Mononuclear cell (primary cell): ENCODE measurements around the gene INPP5A. TPM values are rescaled to one million over a fixed set of nuclear protein-coding genes. Genes with fewer than 3 reads are reported as not detected.
"Not testable (repeated sequence)": the region's sequence is repeated elsewhere in the genome, so short reads cannot be mapped to it uniquely, and the experiment has no call there.

Experiments used
- H3K27me3 ChIP-seq: 2 replicates; pipeline ENCODE4 v1.6.0; 2011; ENCODE audit warnings: low read length, control low read depth; ENCODE audit not compliant: insufficient read depth
- H3K4me1 ChIP-seq: 2 replicates; pipeline ENCODE4 v1.5.1; 2011; ENCODE audit warnings: mild to moderate bottlenecking, low read length, control low read depth; ENCODE audit not compliant: insufficient read depth
- H3K4me3 ChIP-seq: 2 replicates; pipeline ENCODE4 v1.5.1; 2011; ENCODE audit warnings: mild to moderate bottlenecking, low read length, moderate library complexity
- H3K9me3 ChIP-seq: 2 replicates; pipeline ENCODE4 v1.5.1; 2011; ENCODE audit warnings: low read depth, mild to moderate bottlenecking, control low read depth, low read length
- total RNA-seq: library from RNA; depleted of rRNA; stranded (reverse); fragments of >200 nt; gene quantifications from one replicate; pipeline ENCODE4 v1.2.3, GENCODE V29; 2012

The INPP5A gene
- total RNA-seq, 1 donor, result 18.6 TPM

DNA sequence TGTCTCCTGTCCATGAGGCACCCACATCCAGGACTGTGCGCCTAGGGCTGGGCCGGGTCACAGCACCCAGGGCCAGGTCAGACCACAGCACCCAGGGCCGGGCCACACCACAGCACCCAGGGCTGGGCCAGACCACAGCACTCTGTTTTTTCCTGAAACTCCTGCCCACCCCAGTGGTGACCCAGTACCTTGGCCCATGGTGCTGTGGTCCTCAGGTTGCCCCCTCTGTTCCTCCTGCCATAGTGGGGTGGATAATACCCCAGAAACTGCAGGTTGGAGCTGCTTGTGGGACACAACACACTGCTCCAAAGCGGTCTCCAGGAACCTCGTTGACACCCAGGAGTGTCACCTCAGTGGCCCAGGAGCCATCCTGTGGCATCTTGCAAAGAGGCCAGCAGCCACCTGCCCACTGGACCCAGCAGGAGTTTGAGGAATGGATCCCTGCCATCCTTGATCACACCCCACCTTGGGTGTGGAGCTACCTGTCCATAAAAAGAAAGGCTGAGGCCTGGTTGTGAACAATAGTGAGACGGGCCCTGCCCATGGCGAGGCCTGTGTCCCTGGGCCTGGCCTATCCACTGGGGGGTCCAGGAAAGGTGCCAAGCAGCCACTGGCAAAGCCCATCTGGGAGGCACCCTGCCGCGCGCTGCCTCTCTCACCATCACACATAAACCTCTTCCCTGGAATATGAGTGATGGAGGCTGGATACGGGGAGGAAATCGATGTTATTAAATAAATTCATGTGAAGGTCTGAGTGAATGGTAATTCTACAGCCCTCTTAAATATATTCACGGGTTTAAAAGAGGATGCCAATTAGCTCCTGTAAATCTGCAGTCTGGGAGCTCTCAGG is 159.4 kb downstream of the INPP5A start:
- peaks cover 4% of the 10 kb centered on the region for H3K9me3 ChIP-seq
- no peak overlapping the region for H3K4me3 ChIP-seq
- no peaks in the 10 kb centered on the region for H3K27me3 ChIP-seq
- no peaks in the 10 kb centered on the region for H3K4me1 ChIP-seq

DNA sequence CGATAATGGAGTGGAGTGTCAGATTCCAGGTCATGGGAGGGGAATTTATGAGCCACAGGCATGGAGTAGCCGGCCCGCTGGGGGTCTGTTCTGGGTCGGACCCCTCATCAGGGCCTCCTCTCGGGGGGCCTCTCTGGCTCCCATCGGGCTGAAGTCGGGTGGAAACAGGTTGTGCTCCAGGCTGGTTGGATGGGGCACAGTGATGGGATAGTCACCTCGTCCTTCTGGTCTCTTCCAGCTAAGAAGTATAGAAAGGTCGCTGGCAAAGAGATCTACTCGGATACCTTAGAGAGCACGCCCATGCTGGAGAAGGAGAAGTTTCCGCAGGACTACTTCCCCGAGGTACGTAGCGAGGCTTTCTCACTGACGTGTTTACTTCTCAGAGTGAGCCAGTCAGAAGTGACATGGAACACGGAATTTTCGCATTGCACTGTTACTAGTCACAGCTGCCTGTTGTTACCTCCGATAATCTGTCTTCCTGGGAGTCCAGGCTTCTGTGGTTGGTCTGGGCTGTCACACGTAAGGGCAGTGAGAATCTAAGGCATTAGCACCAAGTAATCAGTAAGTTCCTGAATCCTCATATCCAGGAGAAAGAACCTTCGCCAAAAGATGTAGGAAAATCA is 160.1 kb downstream of the INPP5A start:
- Histone ChIP-seq H3K9me3 (peaks cover 4% of the 10 kb centered on the region), H3K4me3 (no peak overlapping the region), H3K4me1 (no peaks in the 10 kb centered on the region), H3K27me3 (no peaks in the 10 kb centered on the region)

DNA sequence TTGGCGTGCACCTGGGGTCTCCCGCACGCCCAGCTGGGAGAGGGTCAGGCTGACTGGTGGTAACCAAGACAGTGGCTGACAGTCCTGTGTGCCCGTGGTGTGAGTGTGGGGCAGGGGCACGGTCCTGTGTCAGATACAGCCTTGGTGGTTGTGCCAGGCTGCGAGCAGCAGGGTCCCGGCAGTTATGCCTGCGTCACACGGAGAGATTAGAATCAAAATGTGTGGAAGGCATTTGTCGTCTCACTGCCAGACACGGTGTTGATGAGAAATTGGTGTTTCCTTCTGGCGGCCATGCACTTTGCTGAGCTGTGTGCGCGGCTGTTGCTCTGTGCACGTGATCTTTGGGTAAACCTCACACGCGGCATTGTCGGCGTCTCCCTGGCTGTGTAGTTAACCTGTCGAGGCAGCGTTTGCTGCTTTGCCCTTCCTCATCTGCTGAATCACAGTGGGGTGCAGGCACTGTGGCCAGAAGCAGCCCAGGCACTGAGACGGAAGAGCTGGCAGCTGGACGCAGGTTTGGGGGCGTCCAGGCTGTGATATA is 160.7 kb downstream of the INPP5A start:
- Histone ChIP-seq H3K4me1 (no peaks in the 10 kb centered on the region), H3K9me3 (peaks cover 4% of the 10 kb centered on the region), H3K4me3 (no peak overlapping the region), H3K27me3 (no peaks in the 10 kb centered on the region)

DNA sequence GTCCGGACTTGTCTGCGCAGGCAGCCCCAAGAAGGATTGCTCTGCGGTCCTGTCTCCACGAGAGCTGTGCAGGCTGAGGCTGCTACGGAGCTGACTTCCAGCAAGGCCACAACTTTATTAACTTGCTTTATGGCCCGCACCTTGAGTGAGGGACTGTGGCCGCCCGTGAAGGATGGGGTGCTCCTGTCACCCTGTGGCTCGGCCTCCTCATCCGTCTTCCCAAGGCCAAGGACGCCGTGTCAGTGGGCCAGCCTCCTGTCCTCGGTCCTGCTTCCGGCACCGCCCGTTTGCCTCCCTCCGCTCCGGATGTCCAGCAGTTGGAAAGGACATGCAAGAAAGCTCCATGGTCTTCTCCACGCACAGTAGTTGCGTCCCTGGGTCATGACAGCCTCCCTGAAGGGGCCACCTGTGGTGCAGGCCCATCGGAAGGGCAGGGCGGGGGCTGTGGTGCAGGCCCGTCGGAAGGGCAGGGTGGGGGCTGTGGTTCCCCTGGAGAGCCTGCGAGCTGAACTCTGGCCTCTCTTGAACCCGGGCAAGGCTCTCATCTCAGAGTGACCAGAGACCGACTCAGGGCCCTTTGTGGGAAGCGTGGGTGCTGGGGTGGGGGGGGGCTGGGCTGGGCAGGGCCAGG is 161.3 kb downstream of the INPP5A start:
- Histone ChIP-seq H3K9me3 (peaks cover 4% of the 10 kb centered on the region), H3K4me3 (no peak overlapping the region), H3K4me1 (no peaks in the 10 kb centered on the region), H3K27me3 (no peaks in the 10 kb centered on the region)

DNA sequence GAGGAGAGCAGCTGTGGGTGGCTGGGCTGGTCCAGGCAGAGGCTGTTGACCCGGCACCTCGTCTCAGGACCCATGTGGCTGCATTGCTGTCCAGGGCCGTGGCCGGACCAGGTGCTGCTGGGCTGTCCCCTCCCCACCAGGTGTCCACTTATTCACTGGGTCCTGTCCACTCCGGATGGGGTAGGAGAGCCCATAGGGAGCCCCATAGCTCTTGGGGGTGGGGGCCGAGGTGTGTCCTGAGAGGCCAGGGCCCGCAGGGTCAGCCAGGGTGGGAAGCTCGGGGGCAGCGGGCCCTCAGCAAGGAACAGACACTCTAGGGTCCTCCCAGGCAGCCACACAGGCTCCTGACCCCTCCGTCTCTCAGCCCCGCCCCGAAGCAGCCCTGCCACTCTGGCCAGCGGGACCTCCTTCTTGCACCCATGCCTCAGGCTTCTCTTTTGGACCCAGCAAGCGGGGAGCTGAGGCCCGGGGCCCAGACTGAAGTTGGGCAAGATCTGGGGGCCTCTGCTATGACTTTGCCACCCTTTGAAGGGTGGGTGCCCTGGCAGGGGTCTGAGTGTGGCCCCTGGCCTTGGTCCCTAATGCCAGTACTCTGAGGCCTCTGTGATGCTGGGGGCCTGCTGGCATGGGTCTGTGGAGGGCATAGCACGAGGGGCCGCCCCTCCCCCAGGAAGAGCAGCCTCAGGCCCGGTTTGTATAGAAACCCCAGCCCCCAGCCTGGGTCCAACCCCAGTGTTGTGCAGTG is 162.0 kb downstream of the INPP5A start:
- H3K27me3 ChIP-seq, result no peaks in the 10 kb centered on the region
- H3K9me3 ChIP-seq, result peaks cover 4% of the 10 kb centered on the region
- no peak overlapping the region for H3K4me3 ChIP-seq
- no peaks in the 10 kb centered on the region for H3K4me1 ChIP-seq

DNA sequence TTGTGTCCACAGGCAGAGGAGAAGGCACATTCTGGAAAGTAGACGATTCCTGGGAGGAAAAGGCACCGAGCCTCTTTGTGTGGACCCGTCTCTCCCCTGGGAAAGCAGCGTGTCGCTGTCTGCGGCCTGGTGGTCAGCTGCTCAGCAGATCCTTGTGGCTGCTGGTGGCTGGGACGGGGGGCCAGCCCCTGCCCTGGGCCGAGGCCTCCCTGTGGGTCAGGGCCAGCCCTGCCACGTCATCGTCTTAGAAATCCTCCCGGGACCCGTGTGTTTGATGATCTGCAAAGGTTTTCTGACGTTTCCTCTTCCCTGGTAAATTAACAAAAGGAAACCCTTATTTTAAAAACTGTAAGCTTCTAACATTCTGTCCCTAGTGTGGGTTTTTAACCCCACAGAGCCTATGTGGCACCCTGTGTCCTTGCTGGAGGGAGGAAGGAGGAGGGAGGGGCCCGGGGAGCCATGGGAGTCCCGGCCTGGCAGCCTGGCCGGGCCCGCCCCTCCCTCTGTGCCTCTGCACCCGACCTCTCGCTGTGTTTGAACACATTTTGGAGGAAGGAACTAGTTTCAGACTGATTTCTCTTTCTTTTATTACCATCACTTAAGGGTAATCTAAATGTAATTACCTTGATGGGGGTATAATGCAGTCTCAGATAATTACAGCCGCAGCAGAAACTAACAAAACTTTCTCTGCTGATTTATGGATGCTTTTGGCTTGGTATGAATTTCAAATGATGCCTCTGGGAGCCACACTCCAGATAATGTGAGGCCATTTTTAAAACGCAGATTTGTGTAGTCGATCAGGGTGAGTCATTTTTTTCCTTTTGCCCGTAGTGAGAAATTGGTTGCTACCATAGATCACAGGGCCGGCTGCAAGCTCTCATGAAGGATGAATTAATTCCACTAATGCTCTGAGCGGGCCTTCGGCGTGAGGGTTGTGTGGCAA is 162.8 kb downstream of the INPP5A start:
- H3K9me3 ChIP-seq, result no peaks in the 10 kb centered on the region

DNA sequence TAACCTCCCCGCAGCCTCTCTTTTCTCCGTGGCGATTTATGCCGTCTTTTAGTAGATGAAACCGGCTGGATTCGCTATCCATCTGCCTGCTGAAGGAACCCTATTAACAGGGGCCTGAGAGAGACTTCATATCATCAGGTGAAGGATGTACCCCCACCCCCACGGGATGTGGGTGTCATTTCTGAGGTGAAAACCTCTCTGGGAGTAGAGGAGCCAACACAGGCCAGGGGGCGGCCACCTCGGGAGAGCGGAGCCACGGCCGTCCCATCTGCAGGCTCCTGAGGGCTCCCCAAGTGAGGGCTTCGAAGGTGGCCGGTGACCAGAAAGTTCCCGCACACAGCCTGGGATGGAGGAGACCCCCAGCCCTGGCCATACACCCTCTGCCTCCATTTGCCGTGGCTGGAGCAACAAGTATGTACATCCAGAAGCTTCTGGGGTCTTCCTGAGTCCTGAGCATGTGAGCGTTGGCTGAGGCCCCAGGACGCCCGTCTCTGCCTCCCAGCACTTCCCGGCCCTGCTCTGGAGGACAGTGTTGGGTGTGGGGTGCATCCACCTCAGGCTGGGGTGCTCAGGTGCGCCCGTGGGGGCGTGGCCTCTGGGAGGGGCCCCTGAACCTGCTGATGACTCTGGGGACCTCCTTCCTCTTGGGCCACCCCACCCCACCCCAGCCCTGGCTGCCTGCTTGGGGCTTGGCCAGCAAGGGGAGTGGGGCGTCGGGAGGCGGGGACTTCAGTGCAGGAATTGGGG is 163.7 kb downstream of the INPP5A start:
- no peaks in the 10 kb centered on the region for H3K27me3 ChIP-seq
- no peaks in the 10 kb centered on the region for H3K4me1 ChIP-seq
- no peaks in the 10 kb centered on the region for H3K9me3 ChIP-seq
- H3K4me3 ChIP-seq, result no peak overlapping the region

More for the DNA sequence above, 162.8 kb downstream of the INPP5A start:
- no peaks in the 10 kb centered on the region for H3K27me3 ChIP-seq
- no peak overlapping the region for H3K4me3 ChIP-seq
- no peaks in the 10 kb centered on the region for H3K4me1 ChIP-seq

DNA sequence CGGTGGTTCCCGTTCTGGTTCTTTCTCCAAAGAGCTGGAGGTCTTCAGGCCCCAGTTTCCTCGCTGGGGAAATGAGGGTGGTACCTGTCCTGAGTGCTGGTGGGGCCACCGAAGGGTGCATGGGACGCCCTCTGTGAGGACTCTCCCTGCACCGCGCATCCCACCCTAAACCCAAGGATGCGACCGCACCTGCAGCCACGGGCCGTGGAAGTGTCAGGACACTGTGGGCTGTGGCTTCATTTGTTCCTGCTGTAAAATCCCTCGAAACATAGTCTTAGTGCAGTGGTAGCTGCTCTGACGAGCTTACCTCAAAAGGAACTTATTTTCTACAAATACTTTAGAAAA is 164.2 kb downstream of the INPP5A start:
- no peak overlapping the region for H3K4me3 ChIP-seq
- no peaks in the 10 kb centered on the region for H3K4me1 ChIP-seq
- no peaks in the 10 kb centered on the region for H3K27me3 ChIP-seq
- H3K9me3 ChIP-seq, result no peaks in the 10 kb centered on the region

DNA sequence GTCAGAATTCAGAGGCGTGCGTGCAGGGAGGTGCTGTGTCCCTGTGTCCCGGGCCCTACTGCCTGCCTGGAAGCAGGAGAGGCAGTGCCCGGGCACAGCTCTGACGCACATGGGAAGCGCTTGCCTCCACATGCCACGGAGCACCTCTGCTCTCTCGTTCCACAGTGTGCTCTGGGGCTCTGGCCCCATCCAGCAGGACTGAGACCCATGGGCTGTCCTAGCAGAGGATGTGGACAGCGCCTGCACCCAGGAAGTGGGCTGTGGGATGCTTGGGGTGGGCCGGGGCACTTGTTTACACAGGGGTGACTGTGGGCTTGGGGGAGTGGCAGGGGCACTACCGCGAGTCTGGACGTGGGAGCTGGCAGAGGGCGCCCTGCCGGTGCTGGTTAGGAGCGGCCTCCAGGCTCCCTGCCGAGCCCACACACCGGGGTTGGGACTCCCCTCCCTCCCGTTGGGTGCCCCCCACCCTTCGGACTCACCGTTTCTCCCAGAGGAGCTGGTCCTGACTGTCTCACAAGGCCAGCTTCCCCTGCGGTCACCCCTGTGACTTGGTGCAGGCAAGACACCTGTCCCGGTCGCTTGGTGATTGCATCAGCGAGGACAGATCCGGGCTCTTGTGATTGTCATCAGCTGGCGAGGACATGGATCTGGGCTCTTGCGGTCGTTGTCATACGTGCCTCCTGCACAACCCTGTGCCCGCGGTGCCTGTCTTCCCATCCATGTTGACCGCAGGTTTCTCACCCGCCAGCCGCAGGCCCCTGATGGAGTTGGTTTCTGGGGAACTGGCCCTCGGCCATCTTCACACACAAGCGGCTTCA is 165.2 kb downstream of the INPP5A start:
- H3K27me3 ChIP-seq, result no peaks in the 10 kb centered on the region
- no peaks in the 10 kb centered on the region for H3K9me3 ChIP-seq
- H3K4me1 ChIP-seq, result no peaks in the 10 kb centered on the region
- H3K4me3 ChIP-seq, result no peak overlapping the region

DNA sequence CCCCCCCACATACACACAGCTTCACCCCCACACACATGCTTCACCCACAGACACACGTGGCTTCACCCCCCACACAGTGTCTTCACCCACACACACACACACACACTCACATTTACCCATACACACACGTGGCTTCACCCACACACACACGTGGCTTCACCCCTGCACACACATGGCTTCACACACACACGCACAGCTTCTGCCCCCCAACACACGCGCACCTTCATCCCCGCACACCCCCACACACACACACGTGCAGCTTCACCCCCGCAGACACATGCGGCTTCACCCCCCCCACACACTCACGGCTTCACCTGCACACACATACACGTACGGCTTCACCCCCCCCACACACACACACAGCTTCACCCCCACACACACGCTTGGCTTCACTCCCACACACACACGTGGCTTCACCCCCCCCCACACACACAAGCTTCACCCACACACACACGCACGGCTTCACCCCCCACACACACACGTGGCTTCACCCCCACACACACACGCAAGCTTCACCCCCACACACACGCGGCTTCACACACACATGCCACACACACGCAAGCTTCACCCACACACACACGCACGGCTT is 165.9 kb downstream of the INPP5A start:
- no peaks in the 10 kb centered on the region for H3K9me3 ChIP-seq
- H3K4me3 ChIP-seq, result no peak overlapping the region
- no peaks in the 10 kb centered on the region for H3K27me3 ChIP-seq
- H3K4me1 ChIP-seq, result no peaks in the 10 kb centered on the region

DNA sequence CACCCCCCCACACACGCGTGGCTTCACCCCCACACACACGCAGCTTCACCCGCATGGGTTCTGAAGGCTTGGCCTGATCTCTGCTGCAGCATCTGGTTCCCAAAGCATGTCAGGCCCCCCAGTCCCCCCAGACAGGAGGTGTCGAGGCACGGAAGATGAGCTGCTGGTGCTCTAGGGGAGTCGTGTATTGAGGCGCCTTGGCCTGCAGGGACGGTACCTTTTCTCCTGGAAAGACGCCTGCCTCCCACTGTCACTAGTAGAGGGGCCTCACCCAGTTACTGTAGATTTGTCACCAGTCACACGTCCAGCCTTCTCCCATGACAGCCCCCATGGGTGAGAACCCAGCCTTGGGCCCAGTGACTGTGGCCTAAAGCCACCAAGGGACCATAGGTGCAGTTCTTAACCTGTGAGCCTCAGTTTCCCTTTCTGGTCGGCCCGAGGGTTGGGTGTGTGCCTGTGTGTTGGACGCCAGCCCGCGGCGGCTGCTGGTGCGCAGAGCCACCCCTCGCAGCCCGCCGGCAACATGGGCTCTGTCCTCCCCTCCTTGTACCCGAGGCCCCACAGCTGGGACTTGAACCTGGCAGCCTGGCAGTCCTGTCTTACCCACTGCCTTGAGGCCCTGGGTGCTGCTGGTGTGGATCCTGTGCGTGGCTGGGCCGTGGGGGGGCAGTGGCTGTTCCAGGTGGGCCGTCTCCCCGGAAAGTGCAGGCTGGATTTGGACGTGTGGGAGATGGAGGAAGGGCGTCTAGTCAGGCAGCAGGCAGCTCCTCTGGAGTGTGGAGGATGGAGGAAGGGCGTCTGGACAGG is 166.6 kb downstream of the INPP5A start:
- Histone ChIP-seq H3K4me3 (no peak overlapping the region), H3K27me3 (no peaks in the 10 kb centered on the region), H3K4me1 (no peaks in the 10 kb centered on the region), H3K9me3 (no peaks in the 10 kb centered on the region)

DNA sequence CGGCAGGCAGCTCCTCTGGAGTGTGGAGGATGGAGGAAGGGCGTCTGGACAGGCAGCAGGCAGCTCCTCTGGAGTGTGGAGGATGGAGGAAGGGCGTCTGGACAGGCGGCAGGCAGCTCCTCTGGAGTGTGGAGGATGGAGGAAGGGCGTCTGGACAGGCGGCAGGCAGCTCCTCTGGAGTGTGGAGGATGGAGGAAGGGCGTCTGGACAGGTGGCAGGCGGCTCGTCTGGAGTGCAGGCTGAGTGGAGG is 167.2 kb downstream of the INPP5A start:
- not testable (repeated sequence) for H3K27me3 ChIP-seq, H3K9me3 ChIP-seq, H3K4me3 ChIP-seq, H3K4me1 ChIP-seq
